OCI-LY1 (cell line): ENCODE results near the gene SBK3.

Experiments
- H2AFZ ChIP-seq: fragments of 200-600 bp; sonication (generic), shearing (Covaris generic); 2 replicates; pipeline ENCODE4 v1.6.0; 2014; ENCODE audit warnings: antibody characterized with exemption, mild to moderate bottlenecking, low read length
- H3F3A ChIP-seq: fragments of 200-600 bp; sonication (generic), shearing (Covaris generic); 2 replicates; pipeline ENCODE4 v1.6.0; 2014; ENCODE audit warnings: mild to moderate bottlenecking, antibody characterized with exemption, low read length, moderate library complexity; ENCODE audit not compliant: insufficient read depth
- H3K27ac ChIP-seq: fragments of 200-600 bp; sonication (generic); 2 replicates; pipeline ENCODE4 v1.5.1; 2014; ENCODE audit warnings: low read length, mixed run types, mild to moderate bottlenecking, low read depth; ENCODE audit not compliant: poor library complexity, severe bottlenecking
- H3K27me3 ChIP-seq: fragments of 200-600 bp; sonication (generic); 2 replicates; pipeline ENCODE4 v1.6.0; 2014; ENCODE audit warnings: antibody characterized with exemption, mild to moderate bottlenecking, low read length, moderate library complexity; ENCODE audit not compliant: insufficient read depth
- H3K36me3 ChIP-seq: fragments of 200-600 bp; sonication (generic); 2 replicates; pipeline ENCODE4 v1.6.1; 2014; ENCODE audit warnings: mild to moderate bottlenecking, antibody characterized with exemption, low read length, moderate library complexity, mixed read lengths; ENCODE audit not compliant: insufficient read depth
- H3K4me1 ChIP-seq: fragments of 200-600 bp; sonication (generic); 2 replicates; pipeline ENCODE4 v1.5.1; 2014; ENCODE audit warnings: mild to moderate bottlenecking, low read length, moderate library complexity; ENCODE audit not compliant: insufficient read depth, severe bottlenecking
- H3K4me2 ChIP-seq: fragments of 200-600 bp; sonication (generic), shearing (Covaris generic); 2 replicates; pipeline ENCODE4 v1.6.1; 2014; ENCODE audit warnings: low read length
- H3K4me3 ChIP-seq: fragments of 200-600 bp; sonication (generic); 2 replicates; pipeline ENCODE4 v1.5.1; 2014; ENCODE audit warnings: low read length, low read depth, mild to moderate bottlenecking, mixed read lengths; ENCODE audit not compliant: poor library complexity, severe bottlenecking
- H3K79me2 ChIP-seq: fragments of 200-600 bp; shearing (Covaris generic); 2 replicates; pipeline ENCODE4 v1.6.1; 2016; ENCODE audit warnings: mixed run types, low read length, mixed read lengths; ENCODE audit not compliant: insufficient read depth
- H3K9ac ChIP-seq: fragments of 200-600 bp; sonication (generic), shearing (Covaris generic); 2 replicates; pipeline ENCODE4 v1.6.1; 2014; ENCODE audit warnings: mild to moderate bottlenecking, low read length, mixed read lengths
- H3K9me2 ChIP-seq: fragments of 200-600 bp; sonication (generic), shearing (Covaris generic); 2 replicates; pipeline ENCODE4 v1.6.1; 2014; ENCODE audit warnings: low read depth, mild to moderate bottlenecking, low read length, mixed read lengths
- H3K9me3 ChIP-seq: fragments of 200-600 bp; shearing (Covaris generic); 2 replicates; pipeline ENCODE4 v1.6.1; 2014; ENCODE audit warnings: low read length, mixed read lengths
- H4K20me1 ChIP-seq: fragments of 200-600 bp; sonication (generic), shearing (Covaris generic); 2 replicates; pipeline ENCODE4 v1.6.0; 2016; ENCODE audit warnings: mild to moderate bottlenecking, low read length; ENCODE audit not compliant: insufficient read depth
- EZH2 ChIP-seq: fragments of 200-600 bp; sonication (generic), shearing (Covaris generic); IDR thresholded peaks from 2 replicates; pipeline ENCODE4 v1.8.0; 2017; ENCODE audit warnings: borderline replicate concordance, mixed run types, mild to moderate bottlenecking, antibody characterized with exemption, low read length, moderate library complexity, mixed read lengths
- TF ChIP-seq, protein P1 (sequence below): fragments of 200-600 bp; sonication (generic), shearing (Covaris generic); IDR thresholded peaks from 2 replicates; pipeline ENCODE4 v1.5.1; 2017; ENCODE audit warnings: mild to moderate bottlenecking, antibody characterized with exemption, low read length, moderate library complexity, mixed read lengths

SBK3 gene

DNA sequence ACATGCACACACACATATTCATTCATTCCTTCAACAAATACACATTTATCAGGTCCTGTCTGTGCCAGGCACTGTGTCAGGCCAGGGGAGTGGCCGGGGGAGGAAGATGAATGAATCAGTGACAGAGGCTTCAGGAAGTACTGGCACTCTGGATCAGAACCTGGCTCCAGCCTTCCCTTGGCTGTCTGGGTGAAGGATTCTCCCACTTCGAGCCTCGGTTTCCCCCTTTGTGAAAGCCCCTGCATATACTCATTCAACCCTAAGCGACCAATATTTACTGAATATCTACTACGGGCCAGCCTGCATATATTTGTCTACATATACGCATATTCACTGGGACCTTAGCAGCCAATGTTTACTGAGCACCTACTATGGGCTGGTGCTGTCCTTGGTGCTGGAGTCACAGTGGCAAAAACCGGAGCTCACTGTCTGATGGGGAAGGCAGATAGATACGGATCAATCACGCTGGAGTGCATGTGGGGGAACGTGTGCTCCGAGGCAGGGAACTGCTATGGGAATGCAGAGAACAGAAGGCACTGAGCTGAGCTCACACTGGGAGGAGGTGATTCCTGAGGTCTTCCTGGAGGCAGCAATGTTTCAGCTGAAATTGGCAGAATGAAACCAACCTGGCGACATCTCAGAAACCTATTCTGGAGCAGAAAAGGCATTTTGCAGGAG, 35.9 kb upstream of the SBK3 start:
- peak overlapping the region; percentile 91; the same call in 1 of the 2 replicates for H2AFZ ChIP-seq
- H3K27me3 ChIP-seq = no peaks in the 10 kb centered on the region; the same call in 1 of the 2 replicates
- no peaks in the 10 kb centered on the region for H4K20me1 ChIP-seq
- H3K36me3 ChIP-seq = peaks cover 11% of the 10 kb centered on the region
- H3K4me3 ChIP-seq = peak overlapping the region; percentile 73
- H3K9me3 ChIP-seq = no peaks in the 10 kb centered on the region
- H3K79me2 ChIP-seq = no peaks in the 10 kb centered on the region
- H3K9ac ChIP-seq = peak overlapping the region; percentile 78
- no peaks in the 10 kb centered on the region for H3K9me2 ChIP-seq
- H3K27ac ChIP-seq = peak overlapping the region; percentile 33
- TF ChIP-seq, protein P1, sequence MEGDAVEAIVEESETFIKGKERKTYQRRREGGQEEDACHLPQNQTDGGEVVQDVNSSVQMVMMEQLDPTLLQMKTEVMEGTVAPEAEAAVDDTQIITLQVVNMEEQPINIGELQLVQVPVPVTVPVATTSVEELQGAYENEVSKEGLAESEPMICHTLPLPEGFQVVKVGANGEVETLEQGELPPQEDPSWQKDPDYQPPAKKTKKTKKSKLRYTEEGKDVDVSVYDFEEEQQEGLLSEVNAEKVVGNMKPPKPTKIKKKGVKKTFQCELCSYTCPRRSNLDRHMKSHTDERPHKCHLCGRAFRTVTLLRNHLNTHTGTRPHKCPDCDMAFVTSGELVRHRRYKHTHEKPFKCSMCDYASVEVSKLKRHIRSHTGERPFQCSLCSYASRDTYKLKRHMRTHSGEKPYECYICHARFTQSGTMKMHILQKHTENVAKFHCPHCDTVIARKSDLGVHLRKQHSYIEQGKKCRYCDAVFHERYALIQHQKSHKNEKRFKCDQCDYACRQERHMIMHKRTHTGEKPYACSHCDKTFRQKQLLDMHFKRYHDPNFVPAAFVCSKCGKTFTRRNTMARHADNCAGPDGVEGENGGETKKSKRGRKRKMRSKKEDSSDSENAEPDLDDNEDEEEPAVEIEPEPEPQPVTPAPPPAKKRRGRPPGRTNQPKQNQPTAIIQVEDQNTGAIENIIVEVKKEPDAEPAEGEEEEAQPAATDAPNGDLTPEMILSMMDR = no peak
- no peak for TF ChIP-seq EZH2
- peak overlapping the region; percentile 86 for H3K4me2 ChIP-seq
- H3K4me1 ChIP-seq = peaks cover 23% of the 10 kb centered on the region
- no peaks in the 10 kb centered on the region for H3F3A ChIP-seq

DNA sequence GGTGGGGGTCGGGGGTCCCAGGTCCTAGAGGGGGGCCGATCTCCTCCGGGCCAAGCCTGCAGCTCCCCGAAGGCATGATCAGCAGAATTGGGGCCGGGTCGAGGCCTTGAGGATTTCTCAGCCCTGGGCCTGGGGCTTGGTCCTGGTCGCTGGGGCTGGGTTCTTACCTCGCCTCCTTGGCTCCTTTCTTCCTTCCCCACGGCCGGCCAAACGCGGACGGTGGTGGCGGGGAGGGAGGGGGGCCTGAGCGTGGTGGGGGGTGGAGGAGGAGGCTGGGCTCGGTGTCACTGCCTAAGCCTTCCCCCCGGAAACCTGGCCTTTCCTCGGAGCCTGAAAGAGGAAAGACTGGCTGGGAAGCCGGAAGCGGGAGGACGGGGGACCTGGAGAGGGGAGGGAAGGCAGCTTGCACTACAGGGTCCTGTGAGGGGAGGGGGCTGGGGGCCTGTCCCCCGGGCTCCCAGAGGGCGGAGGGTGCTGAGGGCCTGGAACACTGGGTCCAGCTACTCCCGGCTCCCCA, 35.3 kb upstream of the SBK3 start, which contains the start of gene ZNF579:
TSS of gene ZNF579 (minus strand) at position 221 of the 517 bp plus-strand sequence. CDS start 1,209 bp downstream, outside the sequence.
- Histone ChIP-seq H3F3A (no peaks in the 10 kb centered on the region), H3K4me2 (peak within 1 kb of the TSS; percentile 86), H3K36me3 (peaks cover 11% of the 10 kb centered on the region), H3K9me3 (no peaks in the 10 kb centered on the region), H3K27me3 (no peaks in the 10 kb centered on the region; the same call in 1 of the 2 replicates), H3K9me2 (no peaks in the 10 kb centered on the region), H4K20me1 (no peaks in the 10 kb centered on the region), H2AFZ (peak within 1 kb of the TSS; percentile 91; the same call in 1 of the 2 replicates), H3K4me3 (peak within 1 kb of the TSS; percentile 73), H3K9ac (peak within 1 kb of the TSS; percentile 78), H3K4me1 (peaks cover 17% of the 10 kb centered on the region), H3K27ac (peak within 1 kb of the TSS; percentile 33), H3K79me2 (no peaks in the 10 kb centered on the region)
- no peak for TF ChIP-seq EZH2
- TF ChIP-seq, protein P1 = no peak

DNA sequence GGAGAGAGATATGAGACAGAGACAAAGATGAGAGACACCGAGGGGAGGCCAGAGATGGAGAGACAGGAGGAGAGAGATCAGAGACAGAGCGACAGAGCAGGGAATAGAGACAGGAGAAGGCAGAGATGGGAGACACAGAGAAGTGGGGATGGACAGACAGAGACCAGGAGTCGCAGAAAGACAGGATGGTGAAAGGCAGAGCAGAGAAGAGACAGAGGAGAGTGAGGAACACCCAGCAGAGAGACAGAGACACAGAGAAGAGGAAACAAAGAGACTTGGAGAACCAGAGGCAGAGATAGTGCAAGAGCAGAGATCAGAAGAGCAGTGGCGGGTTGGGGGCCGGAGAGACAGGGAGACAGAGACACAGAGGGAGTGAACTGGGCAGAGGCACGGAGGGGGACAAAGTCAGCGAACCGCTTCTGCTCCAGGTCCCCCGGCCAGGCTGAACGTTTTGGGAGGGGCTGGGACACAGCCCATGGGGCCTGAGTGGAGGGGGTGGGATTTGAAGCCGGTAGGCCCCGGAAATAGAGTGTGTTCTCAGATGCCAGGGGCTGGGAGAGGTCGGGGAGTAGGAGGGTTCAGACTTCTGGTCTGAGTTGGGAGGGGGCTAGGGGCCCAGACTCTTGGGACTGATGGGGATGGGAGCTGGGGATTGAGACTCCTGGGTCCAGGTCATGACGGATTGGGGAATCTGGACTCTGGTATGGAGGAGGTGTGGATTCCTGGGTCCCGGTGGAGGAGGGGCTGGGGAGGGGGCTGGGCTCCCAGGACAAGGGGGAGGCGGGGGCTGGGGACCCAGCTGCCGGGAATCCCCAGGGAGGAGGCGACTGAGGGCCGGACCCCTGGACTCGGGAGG, 34.7 kb upstream of the SBK3 start:
- H3K9me2 ChIP-seq = no peaks in the 10 kb centered on the region
- H4K20me1 ChIP-seq = no peaks in the 10 kb centered on the region
- no peaks in the 10 kb centered on the region for H3K9me3 ChIP-seq
- peaks cover 11% of the 10 kb centered on the region for H3K36me3 ChIP-seq
- no peaks in the 10 kb centered on the region; the same call in 1 of the 2 replicates for H3K27me3 ChIP-seq
- no peak overlapping the region for H2AFZ ChIP-seq
- H3K4me2 ChIP-seq = peak overlapping the region; percentile 86
- no peaks in the 10 kb centered on the region for H3F3A ChIP-seq
- no peaks in the 10 kb centered on the region for H3K79me2 ChIP-seq
- peak overlapping the region; percentile 73 for H3K4me3 ChIP-seq
- TF ChIP-seq EZH2 = no peak
- TF ChIP-seq, protein P1 = no peak
- H3K9ac ChIP-seq = peak overlapping the region; percentile 78
- peak overlapping the region; percentile 29 for H3K27ac ChIP-seq
- peaks cover 15% of the 10 kb centered on the region for H3K4me1 ChIP-seq
